Measurements from ENCODE around the gene DPH2.

DPH2 gene, protein sequence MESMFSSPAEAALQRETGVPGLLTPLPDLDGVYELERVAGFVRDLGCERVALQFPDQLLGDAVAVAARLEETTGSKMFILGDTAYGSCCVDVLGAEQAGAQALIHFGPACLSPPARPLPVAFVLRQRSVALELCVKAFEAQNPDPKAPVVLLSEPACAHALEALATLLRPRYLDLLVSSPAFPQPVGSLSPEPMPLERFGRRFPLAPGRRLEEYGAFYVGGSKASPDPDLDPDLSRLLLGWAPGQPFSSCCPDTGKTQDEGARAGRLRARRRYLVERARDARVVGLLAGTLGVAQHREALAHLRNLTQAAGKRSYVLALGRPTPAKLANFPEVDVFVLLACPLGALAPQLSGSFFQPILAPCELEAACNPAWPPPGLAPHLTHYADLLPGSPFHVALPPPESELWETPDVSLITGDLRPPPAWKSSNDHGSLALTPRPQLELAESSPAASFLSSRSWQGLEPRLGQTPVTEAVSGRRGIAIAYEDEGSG

DNA sequence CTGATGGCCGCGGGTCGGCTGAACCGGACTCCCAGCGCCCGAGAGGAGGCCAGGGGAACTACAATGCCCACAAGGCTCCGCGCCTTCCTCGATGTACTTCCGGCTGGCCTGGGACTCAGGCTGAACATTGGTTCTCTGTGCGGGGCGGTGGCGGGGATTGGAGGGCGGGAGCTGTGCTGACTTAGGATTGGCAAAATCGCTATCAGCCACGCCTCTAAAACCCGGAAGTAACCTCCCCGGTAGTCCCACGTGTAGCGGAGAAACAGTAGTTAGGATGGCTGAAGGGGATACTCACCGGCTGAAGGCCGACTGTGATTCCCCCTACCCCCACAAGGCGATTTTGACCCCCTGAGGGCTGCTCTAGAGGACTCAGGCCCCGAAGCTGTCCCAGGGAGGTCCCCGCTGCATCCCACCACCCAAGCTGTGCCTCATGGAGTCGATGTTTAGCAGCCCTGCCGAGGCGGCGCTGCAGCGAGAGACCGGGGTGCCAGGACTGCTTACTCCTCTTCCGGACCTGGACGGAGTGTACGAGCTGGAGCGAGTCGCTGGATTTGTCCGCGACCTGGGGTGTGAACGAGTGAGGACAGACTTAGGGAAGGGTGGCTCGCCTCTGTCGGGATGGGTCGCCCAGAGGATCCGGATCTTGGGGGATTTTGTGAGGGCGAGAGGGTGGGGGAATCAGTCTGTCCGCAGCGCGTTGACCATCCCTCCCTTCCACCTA is at the start of gene DPH2:
Gene DPH2 (plus strand): TSS at position 265 of the 721 bp plus-strand sequence. CDS start 166 bp downstream, at position 431.
- peak; percentile 85 to 94 (median 93) for DNase-seq (ENCODE audit: low read depth in 3 of 3)

DNA sequence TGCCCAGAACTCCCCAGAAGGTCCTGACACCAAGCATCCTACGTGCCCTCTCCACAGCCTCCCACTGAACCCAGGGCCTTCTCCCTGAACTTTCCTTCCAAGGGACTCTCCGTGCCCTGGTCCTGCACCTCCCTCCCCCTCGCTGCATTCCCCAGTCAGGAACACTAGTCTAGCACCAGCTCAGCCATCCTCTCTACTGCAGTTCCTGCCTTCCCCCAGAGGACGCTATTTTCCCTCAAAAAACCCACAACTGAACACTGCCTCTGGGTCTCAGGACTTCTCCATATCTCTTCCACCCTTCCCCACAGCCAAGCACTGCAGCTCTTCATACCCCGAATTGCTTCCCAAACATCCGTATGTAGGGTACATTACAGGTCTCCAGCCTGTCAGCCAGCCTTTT is 48.8 kb upstream of the DPH2 start:
- DNase-seq (ENCODE audit: low read depth in 3 of 3): no peak

DNA sequence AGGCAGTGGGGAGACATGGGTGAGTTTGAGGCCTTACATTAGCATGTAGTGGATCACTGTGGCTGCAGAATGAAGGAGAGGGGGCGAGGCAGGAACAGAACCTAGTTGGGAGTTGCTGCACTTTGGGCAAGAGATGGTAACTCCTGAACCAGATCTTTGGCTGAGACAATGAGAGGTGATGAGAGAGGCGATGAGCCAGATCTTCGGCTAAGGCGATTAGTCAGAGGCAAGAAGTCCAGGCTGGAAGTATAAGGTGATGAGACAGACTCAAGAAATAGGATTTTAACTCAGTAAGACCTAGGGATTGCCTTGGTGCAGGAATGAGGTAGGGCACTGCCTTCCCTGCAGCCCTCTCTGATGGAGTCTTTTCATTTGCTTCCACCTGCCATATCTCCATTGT is 45.3 kb upstream of the DPH2 start:
- DNase-seq (ENCODE audit: low read depth in 3 of 3): no peak

DNA sequence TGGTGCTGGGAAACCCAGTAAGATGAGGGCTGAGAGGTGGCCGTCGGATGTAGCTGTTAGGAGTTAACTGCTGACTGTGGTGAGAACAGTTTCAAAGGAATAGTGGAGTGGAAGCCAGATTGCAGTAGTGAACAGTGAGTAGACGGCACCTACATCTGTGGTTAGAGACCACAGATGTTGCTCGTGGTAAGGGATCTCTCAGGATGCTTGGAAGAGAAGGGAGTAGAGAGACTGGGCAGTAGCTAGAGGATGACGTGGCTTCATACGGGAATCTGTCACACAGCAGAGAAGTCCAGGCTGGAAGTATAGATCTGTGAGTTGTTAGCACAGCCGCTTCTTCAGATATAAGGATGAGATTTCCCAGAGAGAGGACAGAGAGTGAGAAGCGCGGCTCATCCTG is 44.0 kb upstream of the DPH2 start:
- DNase-seq (ENCODE audit: low read depth in 3 of 3): no peak

DNA sequence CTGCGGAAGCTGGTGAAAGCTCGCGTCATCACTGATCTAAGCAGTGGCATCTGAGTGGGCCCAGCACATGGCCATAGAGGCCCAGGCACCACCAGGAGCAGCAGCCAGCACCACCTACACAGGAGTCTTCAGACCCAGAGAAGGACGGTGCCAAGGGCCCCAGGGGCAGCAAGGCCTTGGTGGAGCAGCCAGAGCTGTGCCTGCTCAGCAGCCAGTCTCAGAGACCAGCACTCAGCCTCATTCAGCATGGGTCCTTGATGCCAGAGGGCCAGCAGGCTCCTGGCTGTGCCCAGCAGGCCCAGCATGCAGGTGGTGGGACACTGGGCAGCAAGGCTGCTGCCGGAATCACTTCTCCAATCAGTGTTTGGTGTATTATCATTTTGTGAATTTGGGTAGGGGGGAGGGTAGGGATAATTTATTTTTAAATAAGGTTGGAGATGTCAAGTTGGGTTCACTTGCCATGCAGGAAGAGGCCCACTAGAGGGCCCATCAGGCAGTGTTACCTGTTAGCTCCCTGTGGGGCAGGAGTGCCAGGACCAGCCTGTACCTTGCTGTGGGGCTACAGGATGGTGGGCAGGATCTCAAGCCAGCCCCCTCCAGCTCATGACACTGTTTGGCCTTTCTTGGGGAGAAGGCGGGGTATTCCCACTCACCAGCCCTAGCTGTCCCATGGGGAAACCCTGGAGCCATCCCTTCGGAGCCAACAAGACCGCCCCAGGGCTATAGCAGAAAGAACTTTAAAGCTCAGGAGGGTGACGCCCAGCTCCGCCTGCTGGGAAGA is 39.5 kb upstream of the DPH2 start:
- DNase-seq (ENCODE audit: low read depth in 3 of 3): no peak

DNA sequence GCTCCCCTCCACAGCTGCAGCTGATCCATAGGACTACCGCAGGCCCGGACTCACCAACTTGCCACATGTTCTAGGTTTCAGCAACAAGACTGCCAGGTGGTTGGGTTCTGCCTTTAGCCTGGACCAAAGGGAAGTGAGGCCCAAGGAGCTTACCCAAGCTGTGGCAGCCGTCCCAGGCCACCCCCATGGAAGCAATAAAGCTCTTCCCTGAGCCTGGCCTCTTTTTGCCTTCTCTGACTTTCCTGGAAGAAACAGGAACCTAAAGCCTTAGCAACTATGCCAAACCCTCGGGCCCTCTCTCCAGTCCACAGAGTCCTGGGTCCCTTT is 38.9 kb upstream of the DPH2 start:
- DNase-seq (ENCODE audit: low read depth in 3 of 3): no peak

DNA sequence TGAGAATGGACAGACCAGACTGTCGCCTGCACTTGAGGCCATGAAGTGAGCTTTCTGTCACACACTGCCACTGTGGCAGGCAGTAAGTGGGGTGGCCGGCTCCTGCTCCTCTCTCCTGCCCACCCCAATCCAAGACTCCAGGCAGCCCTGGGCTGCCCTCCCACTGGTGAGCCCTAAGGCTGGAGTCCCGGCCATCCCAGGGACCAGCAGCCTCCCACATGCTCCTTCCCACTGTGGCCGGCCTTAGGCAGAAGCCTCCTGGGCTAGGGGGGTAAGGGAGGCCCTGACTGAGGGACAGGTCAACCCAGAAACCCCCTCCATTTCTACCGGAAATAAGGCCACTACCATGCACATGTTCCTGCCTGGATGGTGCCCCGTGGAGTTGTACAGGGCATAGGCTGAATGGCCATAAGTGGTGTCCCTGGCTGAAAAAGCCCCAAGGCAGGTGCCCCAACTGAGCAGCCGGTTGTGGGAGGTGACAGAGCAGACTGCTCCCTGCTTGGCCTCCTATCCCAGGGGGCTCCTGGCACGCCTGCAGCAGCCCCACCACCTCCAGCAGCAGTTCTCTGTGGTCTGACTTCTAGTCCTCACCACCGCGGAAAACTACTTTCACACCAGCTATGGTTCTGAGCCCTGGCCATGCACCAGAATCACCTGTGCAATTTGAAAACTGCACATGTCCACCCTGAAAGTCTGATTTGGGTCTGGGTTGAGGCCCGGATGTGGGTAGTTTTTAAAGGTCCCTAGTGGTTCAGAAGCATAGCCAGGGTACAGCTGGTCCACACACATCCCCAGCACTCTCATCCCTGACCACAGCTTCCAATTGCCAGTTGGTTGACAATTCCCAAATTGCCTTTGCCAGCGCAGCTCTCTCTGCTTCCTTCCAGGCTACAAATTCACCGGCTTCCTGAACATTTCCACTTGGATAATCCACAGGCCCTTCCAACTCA is 37.8 kb upstream of the DPH2 start:
- DNase-seq (ENCODE audit: low read depth in 3 of 3): no peak

DNA sequence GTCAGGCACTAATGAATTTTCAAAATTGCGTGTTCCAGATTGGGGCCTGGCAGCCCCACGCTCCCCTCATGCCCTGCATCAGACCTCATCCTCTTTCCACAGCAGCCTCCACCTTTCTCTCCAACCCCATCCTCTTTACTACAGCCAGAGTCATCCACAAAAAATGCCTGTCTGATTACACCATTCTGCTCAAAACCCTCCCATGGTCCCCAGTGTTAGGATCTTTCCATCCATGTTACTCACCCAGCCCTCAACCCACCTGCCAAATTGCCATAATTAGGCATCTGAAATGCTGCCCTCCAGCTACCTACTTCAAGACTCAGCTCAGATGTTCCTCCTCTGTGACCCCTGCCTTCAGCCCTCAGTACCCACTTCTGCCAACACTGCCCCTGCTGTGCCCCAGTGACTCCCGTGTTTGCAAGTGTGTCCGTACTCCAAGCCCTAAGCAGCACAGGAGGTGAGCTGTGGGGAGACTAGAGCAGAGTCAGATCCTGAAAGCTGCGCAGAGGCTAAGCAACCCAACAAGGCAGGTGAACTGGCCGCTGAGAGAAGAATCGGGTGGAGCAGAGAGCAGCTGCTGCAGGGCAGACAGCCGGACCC is 36.9 kb upstream of the DPH2 start:
- no peak for DNase-seq (ENCODE audit: low read depth in 3 of 3)

DNA sequence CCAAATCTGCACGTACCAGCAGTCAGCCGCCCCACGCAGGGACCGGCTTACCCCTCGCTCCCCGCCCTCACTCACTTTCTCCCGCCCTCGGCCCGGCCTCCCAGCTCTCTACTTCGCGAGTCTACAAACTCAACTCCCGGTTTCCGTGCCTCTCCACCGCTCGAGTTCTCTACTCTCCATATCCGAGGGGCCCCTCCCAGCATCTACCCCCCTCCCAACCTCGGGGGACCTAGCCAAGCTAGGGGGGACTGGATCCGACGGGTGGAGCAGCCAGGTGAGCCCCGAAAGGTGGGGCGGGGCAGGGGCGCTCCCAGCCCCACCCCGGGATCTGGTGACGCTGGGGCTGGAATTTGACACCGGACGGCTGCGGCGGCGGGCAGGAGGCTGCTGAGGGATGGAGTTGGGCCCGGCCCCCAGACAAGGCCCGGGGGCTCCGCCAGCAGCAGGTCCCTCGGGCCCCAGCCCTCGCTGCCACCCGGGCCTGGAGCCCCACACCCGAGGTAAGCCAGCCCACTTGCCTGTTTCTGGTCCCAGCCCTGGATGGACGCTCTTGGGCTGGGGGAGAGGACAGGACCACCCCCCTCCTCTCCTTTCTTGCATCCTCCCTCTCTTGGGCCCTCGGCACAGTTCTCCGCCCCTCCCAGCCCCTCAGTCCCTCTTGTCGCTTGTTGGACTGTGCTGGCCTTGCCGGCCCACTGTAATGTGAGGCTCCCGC is 36.3 kb upstream of the DPH2 start, which contains the start of gene ARTN:
Gene ARTN (plus strand): TSS at position 416 of the 715 bp plus-strand sequence. CDS start 1,856 bp downstream, outside the sequence.
- DNase-seq (ENCODE audit: low read depth in 3 of 3): no peak

DNA sequence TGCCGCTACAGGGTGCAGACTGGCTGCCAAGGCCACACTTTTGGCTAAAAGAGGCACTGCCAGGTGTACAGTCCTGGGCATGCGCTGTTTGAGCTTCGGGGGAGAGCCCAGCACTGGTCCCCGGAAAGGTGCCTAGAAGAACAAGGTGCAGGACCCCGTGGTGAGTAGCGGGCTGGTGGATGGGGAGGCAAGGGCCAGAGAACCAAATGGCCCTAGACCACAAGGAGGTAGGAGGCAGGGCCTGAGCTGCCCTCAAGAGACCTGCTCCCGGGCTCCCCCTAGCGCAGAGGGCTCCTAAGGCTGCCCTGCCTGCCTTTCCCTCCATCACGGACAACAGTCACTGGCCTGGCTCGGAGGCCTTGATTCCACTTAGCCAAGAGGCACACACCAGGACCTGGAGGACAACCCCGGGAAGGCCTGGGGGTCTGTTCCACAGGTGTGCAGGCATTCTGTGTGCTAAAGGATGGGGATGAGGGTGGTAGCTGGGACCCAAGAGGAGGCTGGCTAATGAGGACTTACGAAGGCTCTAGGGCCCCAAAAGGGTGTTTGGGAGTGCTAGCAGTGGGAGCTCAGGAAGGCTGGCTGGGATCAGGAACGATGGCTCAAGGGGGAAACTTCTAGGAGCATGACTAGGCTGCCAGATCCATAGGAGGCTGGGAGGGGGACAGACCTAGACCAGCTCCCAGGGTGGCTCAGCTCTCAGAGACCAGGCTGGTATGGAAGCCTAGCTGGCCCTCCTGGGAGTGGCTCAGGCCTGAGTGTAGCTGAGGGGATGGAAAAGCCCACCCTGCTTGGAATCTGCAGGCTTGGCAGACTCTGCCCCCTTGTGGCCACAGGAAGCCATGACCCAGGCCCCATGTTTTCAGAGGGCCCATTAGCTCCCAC is 35.5 kb upstream of the DPH2 start:
- DNase-seq (ENCODE audit: low read depth in 3 of 3): peak in 1 of 3 experiments; percentile 24

DNA sequence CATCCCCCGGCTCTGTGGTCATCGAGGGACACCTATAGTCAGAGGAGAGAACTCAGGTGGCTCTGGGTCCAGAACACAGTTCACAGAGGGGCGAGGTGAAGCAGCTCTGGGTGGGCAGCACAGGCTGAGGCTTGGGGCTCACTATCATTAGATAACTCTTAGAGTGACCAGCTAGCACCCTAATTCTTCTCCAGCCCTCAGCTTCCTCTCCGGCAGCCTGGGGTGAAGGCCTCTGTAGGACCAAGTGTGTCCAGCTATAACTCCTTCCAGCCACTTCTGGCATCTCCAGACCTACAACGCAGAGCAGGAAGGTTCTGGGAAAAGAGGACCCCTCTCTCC is 34.9 kb upstream of the DPH2 start:
- DNase-seq (ENCODE audit: low read depth in 3 of 3): no peak

DNA sequence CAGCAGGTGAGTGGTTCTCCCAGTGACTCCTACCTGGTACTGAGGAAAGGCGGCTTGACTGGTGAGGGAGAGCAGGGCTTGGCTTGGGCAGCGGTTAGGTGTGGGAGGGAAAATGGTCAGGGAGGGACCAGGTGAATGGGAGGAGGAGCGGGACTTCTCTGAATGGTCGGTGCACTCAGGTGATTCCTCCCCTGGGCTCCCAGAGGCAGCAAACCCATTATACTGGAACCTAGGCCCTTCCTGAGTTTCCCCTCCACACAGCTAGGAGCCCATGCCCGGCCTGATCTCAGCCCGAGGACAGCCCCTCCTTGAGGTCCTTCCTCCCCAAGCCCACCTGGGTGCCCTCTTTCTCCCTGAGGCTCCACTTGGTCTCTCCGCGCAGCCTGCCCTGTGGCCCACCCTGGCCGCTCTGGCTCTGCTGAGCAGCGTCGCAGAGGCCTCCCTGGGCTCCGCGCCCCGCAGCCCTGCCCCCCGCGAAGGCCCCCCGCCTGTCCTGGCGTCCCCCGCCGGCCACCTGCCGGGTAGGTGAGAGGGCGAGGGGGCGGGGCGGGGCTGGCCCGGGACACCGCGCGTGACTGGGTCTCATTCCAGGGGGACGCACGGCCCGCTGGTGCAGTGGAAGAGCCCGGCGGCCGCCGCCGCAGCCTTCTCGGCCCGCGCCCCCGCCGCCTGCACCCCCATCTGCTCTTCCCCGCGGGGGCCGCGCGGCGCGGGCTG is 33.9 kb upstream of the DPH2 start:
- no peak for DNase-seq (ENCODE audit: low read depth in 3 of 3)

DNA sequence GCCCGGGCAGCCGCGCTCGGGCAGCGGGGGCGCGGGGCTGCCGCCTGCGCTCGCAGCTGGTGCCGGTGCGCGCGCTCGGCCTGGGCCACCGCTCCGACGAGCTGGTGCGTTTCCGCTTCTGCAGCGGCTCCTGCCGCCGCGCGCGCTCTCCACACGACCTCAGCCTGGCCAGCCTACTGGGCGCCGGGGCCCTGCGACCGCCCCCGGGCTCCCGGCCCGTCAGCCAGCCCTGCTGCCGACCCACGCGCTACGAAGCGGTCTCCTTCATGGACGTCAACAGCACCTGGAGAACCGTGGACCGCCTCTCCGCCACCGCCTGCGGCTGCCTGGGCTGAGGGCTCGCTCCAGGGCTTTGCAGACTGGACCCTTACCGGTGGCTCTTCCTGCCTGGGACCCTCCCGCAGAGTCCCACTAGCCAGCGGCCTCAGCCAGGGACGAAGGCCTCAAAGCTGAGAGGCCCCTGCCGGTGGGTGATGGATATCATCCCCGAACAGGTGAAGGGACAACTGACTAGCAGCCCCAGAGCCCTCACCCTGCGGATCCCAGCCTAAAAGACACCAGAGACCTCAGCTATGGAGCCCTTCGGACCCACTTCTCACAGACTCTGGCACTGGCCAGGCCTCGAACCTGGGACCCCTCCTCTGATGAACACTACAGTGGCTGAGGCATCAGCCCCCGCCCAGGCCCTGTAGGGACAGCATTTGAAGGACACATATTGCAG is 33.2 kb upstream of the DPH2 start:
- no peak for DNase-seq (ENCODE audit: low read depth in 3 of 3)

DNA sequence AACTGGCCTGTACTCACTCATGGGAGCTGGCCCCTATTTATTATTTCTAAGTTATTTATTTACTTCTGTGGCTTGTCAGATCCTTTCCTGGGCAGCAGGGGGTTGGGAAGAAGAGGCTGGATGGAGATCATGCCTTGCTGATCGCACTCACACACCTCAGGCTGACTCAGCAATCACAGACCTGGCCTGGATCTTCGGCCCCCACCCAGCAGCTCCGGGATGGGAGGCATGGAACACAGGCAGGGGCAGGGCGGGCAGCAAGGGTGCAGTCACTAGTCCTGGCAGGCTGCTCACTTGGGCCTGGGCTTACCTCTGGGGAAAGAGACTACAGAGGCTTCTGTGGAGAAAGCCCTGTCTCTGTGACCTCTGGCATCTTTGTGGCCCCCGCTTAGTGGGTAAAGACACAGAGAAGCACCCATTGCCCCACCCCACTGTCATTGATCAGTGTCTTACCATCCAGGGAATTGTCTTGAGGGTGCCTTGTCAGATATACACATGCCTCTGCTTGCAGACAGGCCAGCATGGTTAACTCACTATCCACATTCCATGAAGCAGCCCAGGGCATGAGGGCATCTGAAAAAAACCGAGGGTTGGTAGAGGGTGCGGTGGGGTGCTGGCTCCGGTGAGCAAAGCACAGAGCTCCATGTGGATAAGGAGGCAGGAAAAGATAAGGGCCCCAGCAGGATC is 32.5 kb upstream of the DPH2 start:
- no peak for DNase-seq (ENCODE audit: low read depth in 3 of 3)

DNA sequence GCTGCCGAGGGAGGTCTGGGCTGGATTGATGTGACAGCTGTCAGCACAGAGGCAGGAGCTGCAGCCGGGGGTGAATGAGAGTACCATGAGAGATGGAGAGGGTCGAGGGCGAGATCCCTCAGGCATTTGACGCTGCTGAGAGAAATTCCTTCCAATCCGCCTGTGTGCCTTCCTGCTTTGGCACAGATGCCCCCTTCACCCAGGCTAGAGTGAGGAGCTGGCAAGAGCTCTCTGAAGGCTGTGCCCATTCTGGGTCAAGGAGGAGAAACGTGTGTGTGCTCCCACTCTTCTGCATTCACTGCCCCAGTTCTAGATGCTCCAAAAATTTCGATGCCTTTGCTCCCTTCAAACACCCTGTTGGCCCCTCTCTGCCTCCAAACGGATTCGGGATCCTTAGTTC is 31.4 kb upstream of the DPH2 start:
- DNase-seq (ENCODE audit: low read depth in 3 of 3): no peak

DNA sequence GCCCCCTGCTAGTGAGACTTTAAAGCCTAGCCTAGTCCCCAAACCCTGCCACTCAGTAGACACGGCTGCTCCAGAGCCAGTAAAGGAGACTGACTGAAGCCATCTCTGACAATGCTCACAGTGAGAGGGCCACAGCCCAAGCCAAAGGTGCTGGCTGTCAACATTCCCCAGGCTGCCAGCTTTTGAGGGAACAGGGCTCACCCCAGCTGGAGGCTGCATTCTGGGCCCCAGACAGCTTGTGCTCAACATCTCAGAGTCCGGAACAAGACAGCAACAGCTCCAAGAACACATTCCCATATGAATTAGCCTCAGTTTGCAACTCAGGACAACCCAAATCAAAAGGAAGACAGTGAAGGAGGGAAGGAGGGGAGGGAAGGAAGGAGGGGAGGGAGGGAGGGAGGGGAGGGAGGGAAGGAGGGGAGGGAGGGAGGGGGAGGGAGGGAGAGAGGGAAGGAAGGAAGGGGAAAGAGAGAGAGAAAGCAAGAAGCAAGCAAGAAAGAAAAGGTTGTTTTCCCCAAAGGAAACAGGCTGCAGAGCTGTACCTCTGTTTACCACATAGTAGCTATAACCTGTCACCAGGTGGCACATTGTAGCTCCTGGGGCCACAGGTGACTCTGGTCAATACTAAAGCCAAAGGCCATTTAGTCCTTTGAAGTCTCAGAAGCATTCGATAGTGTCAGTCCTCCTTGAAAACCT is 30.8 kb upstream of the DPH2 start:
- DNase-seq (ENCODE audit: low read depth in 3 of 3): no peak

DNA sequence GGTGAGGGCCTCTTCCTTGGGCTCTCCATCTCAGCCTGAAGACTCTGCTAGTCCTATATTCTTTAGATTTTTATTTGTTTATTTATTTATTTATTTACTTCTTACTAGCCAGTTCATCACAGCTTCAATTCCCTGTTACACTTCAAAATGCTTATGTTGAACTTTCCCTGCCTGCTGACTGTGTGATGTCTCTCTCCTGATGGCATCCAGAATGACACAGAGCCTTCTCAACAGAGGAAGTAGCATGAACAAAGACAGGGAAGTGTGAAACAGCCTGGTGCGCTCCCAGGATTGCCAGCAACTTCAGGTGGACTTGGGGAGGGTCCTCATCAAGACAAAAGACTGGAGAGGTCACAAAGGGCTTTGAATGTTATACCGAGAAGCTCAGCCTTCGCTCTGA is 27.4 kb upstream of the DPH2 start:
- no peak for DNase-seq (ENCODE audit: low read depth in 3 of 3)
